NCI-H2171 treated with DMSO at 0.1 percent for 48 hours (cell line): ENCODE results near the gene COQ5.

ENCODE experiments used
- DNase-seq: peaks from one replicate; lab custom pipeline; 2025; lab: John Stamatoyannopoulos, UW

Gene COQ5

DNA sequence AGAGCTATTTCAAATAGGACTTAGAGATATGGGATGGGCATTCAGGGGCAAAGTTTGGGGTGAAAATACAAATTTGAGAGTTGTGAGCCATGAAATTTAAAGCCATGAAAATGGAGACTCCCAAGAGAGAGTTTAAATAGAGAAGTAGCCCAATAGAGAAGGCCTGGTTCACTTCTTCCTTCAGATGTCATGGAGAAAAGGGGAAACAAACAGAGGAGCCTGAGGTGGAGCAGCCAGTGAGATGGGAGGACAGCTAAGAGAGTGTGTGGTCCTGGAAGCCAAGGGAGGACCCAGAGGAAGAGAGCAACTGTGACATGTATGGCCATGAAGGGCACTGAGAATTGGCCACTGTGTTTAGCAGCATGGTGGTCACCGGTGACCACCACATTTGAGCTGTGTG, 45.3 kb downstream of the COQ5 start:
- DNase-seq, result no peak

- no peak for DNase-seq
Observed at GRCh38 chr12:120481022-120481767, 47.8 kb downstream of the COQ5 start.

DNA sequence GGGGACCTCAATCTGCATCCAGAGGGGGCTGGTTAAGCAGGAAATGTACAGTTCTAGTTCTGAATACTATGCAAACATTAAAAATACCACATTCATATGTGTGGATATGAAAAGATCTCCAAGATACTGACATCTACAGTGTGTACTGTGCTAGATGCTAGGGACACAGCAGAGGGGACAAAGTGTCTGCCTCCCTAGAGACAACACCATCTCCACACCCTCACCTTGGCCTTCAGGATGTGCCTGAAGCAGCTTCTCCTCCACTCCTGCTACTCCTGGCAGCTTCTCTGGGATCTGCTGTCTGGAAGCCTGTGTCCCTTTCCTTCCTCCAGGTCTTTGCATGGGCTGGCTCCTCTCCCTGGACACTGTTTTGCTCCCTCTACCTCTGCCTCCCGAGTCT, 48.7 kb downstream of the COQ5 start:
- DNase-seq, result no peak

- no peak for DNase-seq
Observed at GRCh38 chr12:120479458-120479857, 49.5 kb downstream of the COQ5 start.

GRCh38 chr12:120475643-120476042, 53.3 kb downstream of the COQ5 start:
- no peak for DNase-seq

GRCh38 chr12:120474616-120474960, 54.4 kb downstream of the COQ5 start:
- no peak for DNase-seq

DNA sequence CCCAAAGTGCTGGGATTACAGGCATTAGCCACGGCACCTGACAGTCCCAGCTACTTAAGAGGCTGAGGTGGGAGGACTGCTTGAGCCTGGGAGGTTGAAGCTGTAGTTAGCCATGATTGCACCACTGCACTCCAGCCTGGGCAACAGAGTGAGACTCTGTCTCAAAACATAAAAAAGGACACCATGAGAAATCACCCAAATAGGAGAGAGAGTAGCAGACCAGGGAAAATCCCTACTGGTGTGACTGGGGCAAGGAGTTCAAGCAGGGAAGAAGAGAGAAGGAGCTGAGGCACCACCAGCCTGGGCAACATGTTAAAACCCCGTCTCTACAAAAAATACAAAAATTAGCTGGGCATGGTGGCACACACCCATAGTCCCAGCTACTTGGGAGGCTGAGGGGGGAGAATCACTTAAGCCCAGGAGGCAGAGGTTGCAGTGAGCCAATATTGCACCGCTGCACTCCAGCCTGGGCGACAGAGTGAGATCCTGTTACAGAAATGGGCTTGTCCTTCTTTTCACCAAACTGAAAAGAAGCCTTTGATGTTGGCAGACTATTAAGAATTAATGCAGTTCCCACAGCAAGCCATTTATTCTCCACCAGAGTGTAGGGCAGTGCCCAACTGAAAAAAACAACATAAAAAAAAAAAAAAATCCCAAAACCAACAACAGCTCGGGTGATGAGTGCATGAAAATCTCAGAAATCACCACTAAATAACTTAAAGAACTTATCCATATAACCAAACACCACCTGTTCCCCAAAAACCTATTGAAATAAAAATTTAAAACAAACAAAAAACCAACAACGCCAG, 54.9 kb downstream of the COQ5 start:
- DNase-seq, result no peak

- no peak for DNase-seq
Observed at GRCh38 chr12:120472521-120472920, 56.4 kb downstream of the COQ5 start.

DNA sequence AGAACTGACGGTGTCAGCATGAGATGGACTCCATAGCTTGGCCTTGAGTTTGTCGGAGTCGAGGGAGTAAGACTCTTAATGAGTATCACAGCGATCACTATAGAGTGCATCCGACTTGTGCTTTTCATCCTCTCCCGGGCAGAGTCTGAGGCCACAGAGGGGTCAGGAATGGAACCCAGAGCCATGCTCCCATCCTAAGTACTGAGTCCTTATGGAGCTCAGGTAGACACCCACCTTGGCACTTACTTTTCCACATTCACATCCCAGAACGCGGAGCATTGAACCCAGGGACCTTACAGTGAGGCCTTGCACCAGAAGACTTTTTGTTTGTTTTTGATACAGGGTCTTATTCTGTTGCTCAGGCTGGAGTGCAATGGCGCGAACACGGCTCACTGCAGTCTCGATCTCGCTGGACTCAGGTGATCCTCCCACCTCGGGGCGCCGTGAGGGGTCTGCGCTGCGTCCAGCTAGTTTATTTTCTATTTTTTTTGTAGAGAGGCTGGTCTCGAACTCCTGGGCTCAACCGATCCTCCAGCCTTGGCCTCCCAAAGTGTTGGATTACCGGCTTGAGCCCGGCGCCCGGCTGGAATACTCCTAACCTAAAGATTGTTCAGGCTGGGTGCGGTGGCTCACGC, 58.7 kb downstream of the COQ5 start:
- peak; percentile 42 for DNase-seq

DNA sequence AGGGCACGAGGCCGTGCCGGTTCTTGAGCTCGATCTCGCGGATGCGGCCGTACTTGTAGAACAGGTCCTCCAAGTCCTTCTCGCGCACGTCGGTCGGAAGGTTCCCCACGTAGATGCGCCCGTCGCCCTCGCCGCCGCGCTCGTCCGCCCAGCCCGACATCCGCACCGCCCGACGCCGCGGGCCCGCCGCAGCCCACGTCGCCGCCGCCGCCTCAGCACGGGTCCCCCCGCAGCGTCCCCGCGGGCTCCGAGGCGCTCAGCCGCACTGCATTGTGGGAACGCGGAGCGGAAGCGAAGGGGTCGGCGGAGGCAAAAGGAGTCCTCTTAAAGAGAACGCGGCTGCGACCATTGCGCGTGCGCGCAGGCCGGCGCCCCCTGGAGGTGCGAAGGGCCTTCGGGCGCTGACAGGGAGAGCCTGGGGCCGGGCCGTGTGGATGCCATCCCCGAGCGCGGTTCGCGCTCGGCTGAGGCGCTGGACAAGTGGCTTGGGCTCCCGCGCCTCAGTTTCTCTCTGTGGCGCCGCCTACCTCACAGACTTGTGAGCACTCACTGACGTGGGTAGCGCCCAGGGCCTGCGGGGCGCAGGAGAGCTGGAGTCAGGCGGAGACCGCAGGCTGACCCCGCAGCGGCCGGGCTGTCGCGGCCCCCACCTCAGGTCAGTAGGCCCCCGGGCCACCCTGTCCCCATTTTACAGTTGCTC, 59.4 kb downstream of the COQ5 start, which contains the start of gene SRSF9:
Gene SRSF9, minus strand, starts transcription at position 299 of the 700 bp plus-strand sequence. Its CDS starts 139 bp downstream, at position 160.
- DNase-seq, result peak; percentile 93

GRCh38 chr12:120468821-120469449, 60.0 kb downstream of the COQ5 start:
- peak; percentile 57 for DNase-seq

GRCh38 chr12:120468325-120468820, 60.6 kb downstream of the COQ5 start:
- no peak for DNase-seq

DNA sequence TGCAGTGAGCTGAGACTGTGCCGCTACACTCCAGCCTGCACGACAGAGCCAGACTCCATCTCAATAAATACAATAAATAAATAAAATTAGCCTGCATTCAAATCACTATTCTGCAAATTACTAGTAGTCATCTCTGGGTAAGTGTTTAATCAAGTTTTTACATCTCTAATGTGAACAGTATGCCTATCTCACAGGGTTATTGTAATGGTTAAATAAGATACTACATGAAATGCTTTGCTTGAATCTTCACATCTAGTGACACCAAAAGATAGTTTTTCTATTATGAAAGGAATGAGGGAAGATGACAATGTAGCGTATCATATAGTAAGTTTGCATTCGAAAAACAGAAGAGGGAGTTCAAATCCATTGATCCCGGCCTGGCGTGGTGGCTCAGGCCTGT, 61.5 kb downstream of the COQ5 start:
- DNase-seq, result no peak

DNA sequence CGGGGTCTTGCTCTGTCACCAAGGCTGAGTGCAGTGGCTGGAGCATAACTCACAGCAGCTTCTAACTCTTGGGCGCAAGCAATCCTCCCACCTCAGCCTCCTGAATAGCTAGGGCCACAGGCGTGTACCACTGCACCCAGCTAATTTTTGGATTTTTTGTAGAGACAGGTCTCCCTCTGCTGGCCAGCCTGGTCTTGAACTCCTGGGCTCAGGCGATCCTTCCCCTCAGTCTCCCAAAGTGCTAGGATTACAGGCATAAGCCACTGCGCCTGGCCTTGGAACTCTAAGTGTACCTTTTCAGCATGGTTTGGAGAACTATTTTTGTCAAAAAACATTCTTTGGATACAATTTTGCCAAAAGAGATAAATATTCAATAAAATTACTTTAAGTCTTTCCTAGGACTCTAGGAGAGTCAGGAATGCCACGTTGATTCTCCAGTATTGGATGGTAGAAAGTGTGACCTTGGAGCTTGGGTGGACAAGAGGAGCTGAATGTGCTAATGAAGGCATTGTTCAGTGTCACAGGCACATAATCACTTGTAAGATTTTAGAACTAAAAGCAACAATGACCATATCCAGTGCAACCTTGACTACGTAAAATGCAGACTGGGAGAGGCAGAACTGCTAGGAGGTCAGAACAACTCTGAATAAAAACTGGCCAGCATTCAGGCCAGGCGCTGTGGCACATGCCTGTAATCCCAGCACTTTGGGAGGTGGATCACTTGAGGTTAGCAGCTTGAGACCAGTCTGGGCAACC, 62.2 kb downstream of the COQ5 start:
- DNase-seq, result peak; percentile 57

DNA sequence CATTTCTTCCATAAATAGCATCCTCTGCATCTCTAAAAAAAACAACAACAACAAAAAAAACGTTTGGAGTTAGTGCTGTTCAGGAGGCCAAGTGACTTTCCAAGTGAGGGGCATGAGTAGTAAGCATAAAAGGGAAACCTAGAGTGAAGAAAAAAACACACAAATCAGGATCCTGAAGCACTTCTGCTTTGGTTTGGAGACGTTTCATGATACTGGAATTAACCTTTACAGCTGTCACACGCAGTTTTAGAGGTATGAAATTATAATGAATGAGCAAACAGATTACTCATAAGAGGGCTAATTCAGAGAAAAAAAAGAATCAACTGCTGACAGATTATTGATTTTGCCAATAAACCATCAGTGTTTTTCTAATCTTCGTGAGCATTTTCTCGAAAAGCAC, 63.2 kb downstream of the COQ5 start:
- DNase-seq, result no peak

DNA sequence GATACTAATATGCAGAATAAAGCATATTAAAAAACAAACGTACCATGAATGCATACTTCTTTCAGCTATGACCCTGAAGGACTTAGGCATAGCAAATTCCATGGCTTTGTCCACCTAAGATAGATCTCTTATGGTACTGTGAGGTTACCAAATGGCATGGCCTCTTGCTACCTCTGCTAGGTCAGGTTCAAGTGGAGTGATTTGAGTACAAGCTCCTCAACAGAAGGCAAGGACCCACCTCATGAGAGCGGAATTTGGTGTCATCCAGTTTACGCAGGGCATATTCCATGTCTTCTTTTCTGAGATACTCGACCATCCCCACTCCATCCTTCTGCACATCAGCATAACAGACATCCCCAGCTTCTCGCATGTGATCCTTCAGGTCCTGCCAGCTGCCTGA, 65.2 kb downstream of the COQ5 start:
- no peak for DNase-seq

DNA sequence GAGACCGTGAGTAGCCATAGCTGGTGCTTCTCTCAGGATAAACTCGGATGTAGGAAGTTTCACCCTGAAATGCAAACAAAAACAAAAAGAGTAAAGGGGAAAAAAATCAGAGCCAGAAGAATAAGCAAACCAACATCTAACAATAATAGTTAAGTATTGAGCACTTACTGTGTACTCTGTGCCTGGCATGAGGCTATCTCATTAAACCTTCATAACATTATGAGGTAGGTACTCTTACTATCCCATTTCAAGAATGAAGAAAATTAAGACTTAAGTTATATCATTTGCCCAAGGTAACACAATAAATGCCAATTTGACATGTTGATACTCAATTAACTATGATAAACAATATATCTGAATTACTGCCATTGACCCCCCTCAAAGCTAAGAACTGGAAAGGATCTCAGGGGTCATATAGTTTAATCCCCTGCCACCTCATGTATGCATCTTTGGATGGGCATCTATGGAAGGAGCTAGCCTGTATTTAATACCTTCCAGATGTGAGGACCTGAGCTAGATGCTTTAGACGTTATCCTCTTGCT, 66.8 kb downstream of the COQ5 start:
- DNase-seq, result no peak

DNA sequence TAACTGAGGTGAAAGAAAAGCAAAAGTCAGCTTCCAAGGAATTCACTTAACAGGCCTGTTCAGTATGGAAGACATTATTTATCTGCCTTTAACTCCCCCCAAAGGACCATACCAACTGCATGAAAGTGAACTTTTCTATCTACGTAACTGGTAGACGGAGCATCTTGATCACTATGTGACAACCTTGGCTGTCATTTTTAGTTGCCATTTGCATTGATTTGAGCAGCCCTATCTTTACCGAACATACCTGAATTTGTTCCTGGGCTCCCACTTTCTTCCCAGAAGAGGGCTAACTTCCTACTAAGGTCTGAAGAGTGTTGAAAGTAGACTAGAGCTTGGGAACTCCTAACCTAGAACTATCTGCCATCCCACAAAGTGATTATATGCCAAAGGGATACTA, 68.8 kb downstream of the COQ5 start:
- no peak for DNase-seq

- DNase-seq, result no peak
Observed at GRCh38 chr12:120457133-120457532, 71.8 kb downstream of the COQ5 start.

- DNase-seq, result no peak
Observed at GRCh38 chr12:120455302-120455701, 73.7 kb downstream of the COQ5 start.

- peak; percentile 38 for DNase-seq
Observed at GRCh38 chr12:120453977-120454376, 75.0 kb downstream of the COQ5 start.
